Tibial artery (tissue), 4 donors: Measurements from ENCODE around the gene PIK3R1.

Source experiments
- DNase-seq, 2 donors: peaks; one replicate each; pipeline ENCODE4 v3.0.0-alpha.2; 2019
- H3K27ac ChIP-seq, 2 donors: fragments of 200-600 bp; sonication (generic) in 1 of 2; 1 replicate in 1 of 2; 2 replicates in 1 of 2; pipeline ENCODE4 v1.5.1; 2018 to 2019; ENCODE audit warnings: mild to moderate bottlenecking in 1 of 2
- H3K27me3 ChIP-seq, 2 donors: fragments of 200-600 bp; sonication (generic) in 1 of 2; one replicate each; pipeline versions ENCODE4 v1.5.1 to v1.6.0; 2016 to 2019
- H3K36me3 ChIP-seq, 3 donors: fragments of 200-600 bp; sonication (generic) in 2 of 3; one replicate each; pipeline ENCODE4 v1.5.1; 2016 to 2019; ENCODE audit warnings: mild to moderate bottlenecking in 2 of 3
- H3K4me1 ChIP-seq, 4 donors: fragments of 200-600 bp; sonication (generic) in 2 of 4; 1 replicate in 3 of 4; 2 replicates in 1 of 4; pipeline ENCODE4 v1.5.1; 2016 to 2019
- H3K4me3 ChIP-seq, 2 donors: fragments of 200-600 bp; sonication (generic) in 1 of 2; 1 replicate in 1 of 2; 2 replicates in 1 of 2; pipeline ENCODE4 v1.5.1; 2018 to 2019; ENCODE audit warnings: mild to moderate bottlenecking in 2 of 2
- H3K9me3 ChIP-seq, 3 donors: fragments of 200-600 bp; sonication (generic) in 1 of 3; one replicate each; pipeline ENCODE4 v1.5.1; 2016 to 2019
- CTCF ChIP-seq, 2 experiments: fragments of 200-600 bp in 1 of 2; fragments of 450-650 bp in 1 of 2; IDR thresholded peaks; one replicate each; pipeline ENCODE4 v1.5.1; 2017 to 2019; ENCODE audit warnings: antibody characterized with exemption in 2 of 2, mild to moderate bottlenecking in 1 of 2, moderate library complexity in 1 of 2
- intact Hi-C: fragments of 100-400 bp; cut with DNase I; formaldehyde crosslinking; loops from one replicate; pipeline ENCODE4 v1.15.0; 2023; ENCODE audit warnings: low total_unique reads

PIK3R1 gene

GRCh38 chr5:68330574-68330973 is 115.0 kb downstream of the PIK3R1 start:
- no peaks in the 10 kb centered on the region for H3K9me3 ChIP-seq
- no peak for TF ChIP-seq CTCF (IDR thresholded peaks at IDR 0.05)
- DNase-seq, result no peak
- H3K27me3 ChIP-seq, result no peaks in the 10 kb centered on the region
- H3K36me3 ChIP-seq, result no peaks in the 10 kb centered on the region
- no peak overlapping the region for H3K27ac ChIP-seq
- no peak overlapping the region for H3K4me3 ChIP-seq
- intact Hi-C loops, result no loop called here
- H3K4me1 ChIP-seq, result no peaks in the 10 kb centered on the region

- DNase-seq, result no peak
- H3K36me3 ChIP-seq, result no peaks in the 10 kb centered on the region
- intact Hi-C loops, result no loop called here
- no peaks in the 10 kb centered on the region for H3K4me1 ChIP-seq
- TF ChIP-seq CTCF (IDR thresholded peaks at IDR 0.05), result no peak
- H3K9me3 ChIP-seq, result no peaks in the 10 kb centered on the region
- H3K27me3 ChIP-seq, result no peaks in the 10 kb centered on the region
- no peak overlapping the region for H3K27ac ChIP-seq
- no peak overlapping the region for H3K4me3 ChIP-seq
Measured at GRCh38 chr5:68331192-68332079, 115.9 kb downstream of the PIK3R1 start.

GRCh38 chr5:68332080-68332451 is 116.5 kb downstream of the PIK3R1 start:
- intact Hi-C loops, result no loop called here
- H3K27ac ChIP-seq, result no peak overlapping the region
- no peaks in the 10 kb centered on the region for H3K36me3 ChIP-seq
- DNase-seq, result no peak
- H3K4me3 ChIP-seq, result no peak overlapping the region
- H3K9me3 ChIP-seq, result no peaks in the 10 kb centered on the region
- no peaks in the 10 kb centered on the region for H3K4me1 ChIP-seq
- TF ChIP-seq CTCF (IDR thresholded peaks at IDR 0.05), result no peak
- no peaks in the 10 kb centered on the region for H3K27me3 ChIP-seq

GRCh38 chr5:68332556-68332955 is 117.0 kb downstream of the PIK3R1 start:
- Histone ChIP-seq H3K36me3 (no peaks in the 10 kb centered on the region), H3K9me3 (no peaks in the 10 kb centered on the region), H3K27ac (no peak overlapping the region), H3K4me1 (no peaks in the 10 kb centered on the region), H3K27me3 (no peaks in the 10 kb centered on the region), H3K4me3 (no peak overlapping the region)
- TF ChIP-seq CTCF (IDR thresholded peaks at IDR 0.05), result no peak
- intact Hi-C loops, result no loop called here
- no peak for DNase-seq

- Histone ChIP-seq H3K4me3 (no peak overlapping the region), H3K9me3 (no peaks in the 10 kb centered on the region), H3K27me3 (no peaks in the 10 kb centered on the region), H3K36me3 (no peaks in the 10 kb centered on the region), H3K4me1 (no peaks in the 10 kb centered on the region), H3K27ac (no peak overlapping the region)
- intact Hi-C loops, result no loop called here
- TF ChIP-seq CTCF (IDR thresholded peaks at IDR 0.05), result no peak
- DNase-seq, result no peak
Measured at GRCh38 chr5:68333649-68334552, 118.3 kb downstream of the PIK3R1 start.
